HG02870 (cell line): ENCODE results near the gene SDHAF1.
"Not testable (repeated sequence)": the region's sequence is repeated elsewhere in the genome, so short reads cannot be mapped to it uniquely, and the experiment has no call there.

ENCODE experiments used
- ATAC-seq: cut with Tn5 transposase; IDR thresholded peaks from one replicate; pipeline ENCODE4 v1.9.1; 2021; ENCODE audit warnings: mild to moderate bottlenecking, moderate library complexity; ENCODE audit not compliant: unreplicated experiment

SDHAF1 gene

DNA sequence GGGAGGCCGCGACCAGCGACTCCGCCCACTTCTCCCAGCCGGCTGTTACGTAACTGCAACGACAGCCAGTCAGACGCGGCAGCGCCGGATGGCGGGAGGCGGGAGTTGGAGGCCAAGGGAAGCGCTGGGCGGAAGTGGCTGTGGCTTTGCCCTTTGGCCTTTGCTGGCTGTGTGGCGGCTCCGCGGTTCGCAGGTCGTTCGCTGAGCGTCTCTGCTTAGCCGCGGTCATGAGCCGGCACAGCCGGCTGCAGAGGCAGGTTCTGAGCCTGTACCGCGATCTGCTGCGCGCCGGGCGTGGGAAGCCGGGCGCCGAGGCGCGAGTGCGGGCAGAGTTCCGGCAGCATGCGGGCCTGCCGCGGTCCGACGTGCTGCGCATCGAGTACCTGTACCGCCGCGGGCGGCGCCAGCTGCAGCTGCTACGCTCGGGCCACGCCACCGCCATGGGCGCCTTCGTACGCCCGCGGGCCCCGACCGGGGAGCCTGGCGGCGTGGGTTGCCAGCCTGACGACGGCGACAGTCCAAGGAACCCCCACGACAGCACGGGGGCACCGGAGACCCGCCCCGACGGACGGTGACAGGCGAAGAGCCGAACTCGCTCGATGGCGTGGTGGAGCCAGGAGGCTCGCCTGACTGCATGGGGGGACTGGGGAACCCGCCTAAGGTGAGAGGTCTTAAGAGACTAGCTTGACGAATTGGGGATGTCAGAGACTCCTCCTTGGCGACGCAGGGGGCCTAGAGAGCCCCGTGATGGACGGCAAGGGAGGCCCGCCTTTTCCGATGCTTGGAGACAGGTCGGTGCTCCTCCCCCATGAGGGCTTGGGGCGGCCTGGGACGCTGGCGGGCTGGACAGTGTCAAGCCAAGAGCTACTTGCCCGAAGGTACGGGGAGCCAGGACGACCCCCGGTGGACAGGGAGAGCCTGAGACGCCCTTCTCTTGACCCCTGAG is at the start of gene SDHAF1:
SDHAF1 (plus strand) TSS at position 141 of the 946 bp plus-strand sequence; CDS start at position 228, 87 bp downstream.
- ATAC-seq, result peak; percentile 88

GRCh38 chr19:35946203-35946602 is 48.8 kb upstream of the SDHAF1 start:
- ATAC-seq, result no peak

- ATAC-seq, result no peak
Observed at GRCh38 chr19:35949131-35949530, 45.9 kb upstream of the SDHAF1 start.

- no peak for ATAC-seq
Observed at GRCh38 chr19:35955881-35956634, 38.9 kb upstream of the SDHAF1 start.

DNA sequence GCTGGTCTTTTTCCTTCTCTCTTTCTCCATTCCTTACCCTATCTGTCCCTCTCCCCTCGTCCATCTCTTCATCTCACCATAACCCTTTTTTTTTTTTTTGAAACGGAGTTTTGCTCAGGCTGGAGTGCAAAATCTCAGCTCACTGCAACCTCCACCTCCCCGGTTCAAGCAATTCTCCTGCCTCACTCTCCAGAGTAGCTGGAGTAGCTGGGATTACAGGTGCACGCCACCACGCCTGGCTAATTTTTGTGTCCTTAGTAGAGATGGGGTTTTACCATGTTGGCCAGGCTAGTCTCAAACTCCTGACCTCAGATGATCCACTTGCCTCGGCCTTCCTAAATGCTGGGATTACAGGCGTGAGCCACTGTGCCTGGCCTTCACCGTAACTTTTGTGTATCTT is 37.6 kb upstream of the SDHAF1 start:
- ATAC-seq, result not testable (repeated sequence)

GRCh38 chr19:35958660-35959039 is 36.3 kb upstream of the SDHAF1 start:
- ATAC-seq, result no peak

DNA sequence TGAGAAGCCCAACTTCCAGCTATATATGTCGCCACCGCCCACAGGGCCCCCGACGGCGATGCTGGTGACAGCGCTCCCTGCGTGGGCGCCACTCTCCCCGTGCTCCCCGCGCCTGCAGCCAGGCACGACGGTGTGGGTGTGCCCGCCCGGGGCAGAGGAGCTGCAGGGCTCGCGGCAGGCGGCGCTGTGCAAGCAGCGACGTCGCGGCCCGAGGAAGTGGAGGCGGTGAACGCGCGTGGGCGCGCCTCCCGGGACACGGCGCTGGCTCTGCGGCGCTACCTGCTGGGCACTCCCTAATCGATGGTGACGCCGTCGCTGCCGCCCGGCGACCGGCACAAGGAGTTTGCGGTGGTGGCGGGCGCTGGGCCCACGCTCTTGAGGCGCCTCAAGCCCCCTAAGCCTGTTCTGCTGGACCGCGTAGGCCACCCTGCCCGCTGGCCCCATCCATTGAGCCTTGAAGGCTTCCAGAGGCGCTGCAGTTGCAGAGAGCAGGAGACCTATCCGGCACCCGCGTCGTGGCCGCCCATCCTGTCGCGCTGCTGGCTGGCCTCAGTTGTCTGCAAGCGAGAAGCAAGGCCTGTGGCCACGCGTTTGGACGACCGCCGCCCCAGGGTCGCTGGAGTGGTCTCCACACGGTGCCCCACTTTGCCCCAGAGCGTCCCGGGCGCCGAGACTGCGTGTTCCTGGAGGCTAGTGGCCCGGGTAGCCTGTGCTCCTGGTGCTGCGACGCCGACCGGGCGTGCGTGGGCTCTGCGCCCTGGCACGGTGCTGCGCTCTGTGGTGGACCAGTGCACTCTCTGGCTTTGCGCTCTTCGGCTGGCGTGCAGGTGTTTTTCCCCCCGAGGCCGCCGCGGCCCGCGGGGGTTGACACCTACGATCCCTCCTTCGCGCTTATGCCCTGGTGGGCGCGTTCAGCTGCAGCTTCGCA is 35.7 kb upstream of the SDHAF1 start:
- ATAC-seq, result no peak

DNA sequence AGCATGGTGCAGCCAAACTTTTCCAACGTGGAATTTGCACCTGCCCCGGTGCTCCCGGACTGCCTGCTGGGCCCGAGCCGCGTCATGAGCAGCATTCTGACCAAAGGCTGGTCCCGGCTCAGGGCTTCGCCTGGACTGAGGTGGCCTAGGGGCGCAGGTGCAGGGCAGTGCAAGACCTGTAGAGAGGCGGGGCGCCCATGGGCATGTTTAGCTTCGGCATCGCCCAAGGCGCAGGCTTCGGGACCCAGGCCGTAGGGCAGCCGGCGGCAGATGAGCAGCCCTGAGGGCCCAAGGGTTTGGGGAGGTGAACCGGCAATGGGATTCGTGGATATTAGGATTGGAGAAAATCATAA is 35.0 kb upstream of the SDHAF1 start:
- no peak for ATAC-seq

DNA sequence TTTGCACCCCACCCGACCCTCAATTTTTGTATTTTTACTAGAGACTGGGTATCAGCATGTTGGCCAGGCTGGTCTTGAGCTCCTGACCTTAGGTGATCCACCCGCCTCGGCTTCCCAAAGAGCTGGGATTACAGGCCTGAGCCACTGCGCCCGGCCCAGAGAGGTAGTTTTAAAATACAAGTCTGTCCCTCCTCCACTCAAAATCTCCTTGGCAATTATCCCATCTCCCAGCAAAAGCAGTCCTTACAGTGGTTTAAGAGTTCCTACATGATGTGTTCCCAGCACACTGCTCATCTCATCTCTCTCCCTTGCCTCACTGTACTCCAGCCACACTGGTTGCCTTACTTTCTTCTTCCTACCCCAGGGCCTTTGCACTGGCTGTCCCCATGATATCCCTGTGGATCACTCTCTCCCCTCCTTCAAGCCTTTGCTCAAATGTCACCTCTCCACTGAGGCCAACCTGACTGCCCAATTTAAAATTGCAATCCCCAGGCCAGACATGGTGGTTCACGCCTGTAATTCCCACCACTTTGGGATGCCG is 34.5 kb upstream of the SDHAF1 start:
- no peak for ATAC-seq

- no peak for ATAC-seq
Observed at GRCh38 chr19:35963514-35963913, 31.5 kb upstream of the SDHAF1 start.

DNA sequence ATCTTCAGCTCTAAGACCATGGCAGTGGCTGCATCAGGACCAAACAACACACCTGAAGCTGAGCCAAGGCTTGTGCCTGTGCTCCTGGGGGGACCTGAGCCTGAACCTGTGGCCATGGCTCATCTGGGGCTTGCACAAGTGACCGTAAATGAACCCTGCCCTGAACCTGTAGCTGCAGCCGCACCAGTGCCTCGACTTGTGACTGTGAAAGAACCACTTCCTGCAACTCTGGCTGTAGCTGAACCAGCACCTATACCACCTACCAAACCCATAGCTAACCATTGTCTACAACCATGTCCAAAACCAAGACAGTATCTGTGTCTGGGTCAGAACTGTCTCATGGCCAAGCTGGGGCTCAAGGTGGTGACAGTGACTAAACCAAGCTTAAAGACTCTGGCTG is 28.2 kb upstream of the SDHAF1 start:
- ATAC-seq, result no peak

DNA sequence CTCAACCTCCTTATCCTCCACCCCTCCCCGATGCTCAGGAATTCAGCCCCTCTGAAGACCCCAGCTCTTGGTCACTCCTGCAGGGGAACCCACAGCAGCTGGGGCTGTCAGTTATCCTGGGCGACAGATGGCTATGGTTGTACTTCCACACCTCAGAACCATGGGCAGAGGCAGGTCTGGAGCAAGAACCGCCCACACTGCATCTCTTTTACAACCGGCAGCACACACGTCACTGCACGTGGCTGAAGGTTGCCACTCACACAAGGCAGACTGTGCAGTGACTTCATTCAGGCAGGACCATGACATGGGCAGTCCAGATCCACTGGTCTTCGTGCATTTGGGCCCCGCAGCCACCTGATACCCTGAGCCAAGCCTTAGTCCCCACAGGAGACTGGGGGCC is 21.5 kb upstream of the SDHAF1 start:
- no peak for ATAC-seq

- no peak for ATAC-seq
Observed at GRCh38 chr19:35975608-35976214, 19.3 kb upstream of the SDHAF1 start.

DNA sequence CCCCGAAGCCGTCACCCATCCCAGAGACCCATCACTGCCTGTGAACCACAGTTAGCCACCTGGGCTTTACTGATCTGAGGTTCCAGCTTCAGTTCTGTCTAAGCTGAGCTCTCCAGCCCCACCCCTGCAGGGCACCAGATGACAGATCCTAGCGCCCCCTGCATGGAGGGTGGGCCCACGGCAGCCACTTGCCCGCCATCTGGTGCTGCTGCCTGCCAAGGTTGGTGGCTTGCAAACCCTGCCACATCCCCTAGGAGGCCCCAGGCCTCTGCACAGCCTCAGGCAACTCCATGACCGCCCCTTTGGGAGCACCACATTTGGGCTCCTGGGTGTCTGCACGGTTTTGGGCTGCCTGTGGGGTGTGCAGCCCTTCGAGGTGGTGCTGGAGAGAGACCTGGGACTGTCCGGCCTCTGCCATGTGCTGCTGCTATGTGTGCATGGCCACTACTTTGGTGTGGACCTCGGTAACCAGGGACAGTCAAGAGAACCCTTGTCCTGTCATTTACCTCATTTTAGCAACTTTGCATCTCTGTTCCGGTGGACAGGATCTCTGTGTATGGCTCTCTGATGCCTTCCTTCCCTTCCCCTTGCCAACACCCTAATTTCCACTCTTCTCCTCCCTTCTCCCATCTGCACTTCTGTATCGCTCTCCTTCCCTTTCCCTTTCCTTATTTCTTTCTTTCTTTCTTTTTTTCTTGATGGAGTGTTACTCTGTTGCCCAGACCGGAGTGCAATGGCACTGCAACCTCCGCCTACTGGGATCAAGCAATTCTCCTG is 17.4 kb upstream of the SDHAF1 start:
- ATAC-seq, result no peak

- ATAC-seq, result no peak
Observed at GRCh38 chr19:35978271-35978670, 16.7 kb upstream of the SDHAF1 start.

- no peak for ATAC-seq
Observed at GRCh38 chr19:35978832-35979365, 16.1 kb upstream of the SDHAF1 start.

DNA sequence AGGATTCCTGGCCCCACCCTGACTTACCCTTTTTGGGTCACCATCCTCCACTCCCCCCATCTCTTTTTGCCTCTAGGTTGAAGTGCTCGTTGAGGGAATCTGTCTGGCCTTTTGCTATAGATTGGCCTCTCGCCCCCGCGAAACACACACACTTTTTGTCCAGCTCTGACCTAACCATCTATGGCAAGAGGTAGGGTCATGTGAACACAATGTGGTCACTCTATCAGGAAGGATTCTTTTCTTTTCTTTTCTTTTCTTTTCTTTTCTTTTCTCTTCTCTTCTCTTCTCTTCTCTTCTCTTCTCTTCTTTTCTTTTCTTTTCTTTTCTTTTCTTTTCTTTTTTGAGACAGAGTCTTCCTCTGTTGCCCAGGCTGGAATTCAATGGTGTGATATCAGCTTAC is 14.0 kb upstream of the SDHAF1 start:
- not testable (repeated sequence) for ATAC-seq

GRCh38 chr19:35983177-35983576 is 11.8 kb upstream of the SDHAF1 start:
- ATAC-seq, result no peak

DNA sequence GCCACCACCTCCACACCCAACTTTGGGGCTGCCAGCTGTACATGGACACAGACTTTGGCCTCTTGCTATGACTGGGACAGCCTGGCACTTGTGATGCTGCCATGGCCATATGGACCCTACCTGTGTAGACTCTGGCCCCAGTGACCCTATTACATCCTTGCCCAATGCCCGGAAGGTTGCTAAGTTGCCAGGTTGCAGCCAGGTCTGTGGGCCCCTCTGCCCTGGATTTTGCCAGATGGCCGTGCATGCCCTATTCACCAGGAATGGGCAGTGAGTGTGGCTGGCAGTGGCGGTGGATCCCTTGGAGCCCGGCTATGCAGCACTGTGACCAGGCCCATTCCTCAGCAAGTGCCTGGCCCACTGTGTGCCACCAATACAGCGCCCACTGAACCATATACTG is 8.9 kb upstream of the SDHAF1 start:
- ATAC-seq, result no peak
